ENCODE results near the gene COX8A.

The COX8A gene

DNA sequence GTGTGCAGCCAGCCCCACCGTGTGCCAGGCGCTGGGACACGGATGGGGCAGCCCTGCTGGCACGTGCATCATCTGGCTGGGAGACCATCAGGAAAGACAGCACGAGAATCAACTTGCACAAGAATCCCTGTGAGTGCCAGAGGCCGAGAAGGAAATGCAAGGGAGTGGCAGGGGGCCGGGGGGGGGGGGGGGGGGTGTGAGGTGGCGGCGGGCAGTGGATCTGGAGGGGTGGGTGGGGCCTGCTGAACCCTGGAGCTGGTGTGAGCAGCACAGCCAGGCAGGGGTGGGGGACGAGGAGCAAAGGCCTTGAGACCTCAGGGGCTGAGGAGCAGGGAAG lies 47.3 kb downstream of the COX8A start:
- no peak for DNase-seq (ENCODE audit: low spot score)

DNA sequence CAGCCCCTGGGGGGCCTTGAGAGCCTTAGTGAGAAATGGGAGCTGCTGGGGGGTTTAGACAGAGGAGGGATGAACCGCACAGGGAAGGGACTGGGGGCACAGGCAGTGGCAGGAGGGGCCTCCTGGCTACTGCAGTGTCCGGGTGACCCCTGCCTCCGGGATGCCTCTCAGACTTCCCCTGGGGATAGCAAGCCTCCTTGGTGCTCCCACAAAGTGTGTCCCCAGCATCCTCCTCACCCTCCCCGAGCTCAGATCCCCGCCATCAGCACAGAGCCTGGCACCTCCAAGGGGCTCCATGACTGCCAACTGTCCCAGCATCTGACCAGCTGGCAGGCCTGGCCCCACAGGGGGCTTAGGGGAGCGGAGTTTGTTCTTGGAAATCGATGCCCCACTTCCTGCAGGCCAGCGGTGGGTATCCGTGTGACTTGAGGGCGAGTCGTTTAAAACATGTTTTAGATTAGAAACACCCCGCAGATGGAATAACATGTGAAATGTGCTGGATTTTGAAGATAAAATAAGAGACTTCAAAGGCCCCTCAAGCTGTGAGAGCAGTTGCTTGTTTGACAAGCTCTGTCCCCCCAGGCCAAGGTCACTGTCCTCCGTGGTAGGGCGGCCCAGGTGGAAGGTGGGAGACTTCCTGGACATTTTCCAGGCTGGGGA lies 47.8 kb downstream of the COX8A start:
- no peak for DNase-seq (ENCODE audit: low spot score)

DNA sequence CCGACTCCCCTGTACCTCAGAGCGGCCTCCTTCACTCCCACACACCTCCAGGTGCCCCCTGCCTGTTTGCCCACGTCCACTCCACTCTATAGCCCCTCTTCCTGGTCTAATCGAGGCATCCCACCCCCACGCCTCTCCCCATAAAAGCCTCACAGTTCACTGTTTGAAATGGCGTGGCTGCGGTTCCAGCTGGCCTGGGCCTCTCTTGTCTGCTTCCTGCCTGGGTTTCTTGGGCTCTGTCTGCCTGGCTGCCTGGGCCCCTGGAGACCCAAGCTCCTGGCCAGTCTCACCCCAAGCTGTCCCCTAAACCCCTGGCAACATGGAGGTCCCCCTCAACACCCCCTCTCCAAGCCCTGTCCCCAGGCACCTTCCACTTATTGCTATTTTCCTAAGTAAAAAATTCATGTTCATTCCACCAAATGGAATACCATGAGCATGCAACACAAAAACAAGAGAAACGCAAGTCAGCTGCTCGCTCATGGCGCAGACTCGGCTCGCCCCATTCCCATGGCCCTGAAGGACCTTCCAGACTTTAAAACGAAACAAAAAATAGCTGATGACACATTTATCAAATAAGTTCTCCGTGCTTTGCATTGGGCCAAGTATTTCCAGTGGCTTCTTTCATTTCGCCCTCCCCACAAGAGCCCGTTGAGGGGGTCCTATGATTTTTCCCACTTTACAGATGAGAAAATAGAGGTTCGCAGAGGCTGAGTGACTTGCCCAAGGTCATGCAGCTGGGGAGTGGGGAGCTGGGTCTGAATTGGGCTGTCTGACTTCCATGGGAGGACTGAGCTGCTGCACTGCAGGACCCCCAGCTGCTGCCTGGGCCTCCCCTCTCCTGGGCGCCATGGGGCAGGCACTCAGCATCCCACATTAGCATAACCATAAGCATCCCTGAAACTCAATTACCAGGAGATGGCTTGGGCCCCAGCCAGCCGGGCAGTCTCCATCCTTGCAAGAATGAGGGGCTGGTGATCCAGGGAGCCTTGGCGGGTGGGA lies 49.6 kb downstream of the COX8A start:
- DNase-seq (ENCODE audit: low spot score) = no peak

DNA sequence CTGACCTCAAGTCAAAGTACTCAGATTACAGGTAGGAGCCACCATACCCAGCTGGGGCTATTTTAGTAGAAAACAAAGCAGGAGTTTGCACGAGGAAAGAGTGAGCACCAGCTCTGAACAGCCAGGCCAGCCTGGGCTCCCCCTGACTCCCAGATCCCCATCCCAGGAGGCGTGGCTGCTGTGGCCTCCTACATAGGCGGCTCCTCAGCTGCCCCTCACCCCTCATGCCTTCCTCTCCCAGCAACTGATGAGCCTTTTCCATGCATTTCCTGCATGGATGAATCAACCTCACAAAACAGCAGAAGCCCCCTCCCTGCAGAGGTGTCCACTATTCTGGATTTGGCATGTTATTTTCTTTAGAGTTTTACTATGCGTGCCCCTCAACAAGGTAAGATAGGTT lies 50.8 kb downstream of the COX8A start:
- no peak for DNase-seq (ENCODE audit: low spot score)
